Activated CD8-positive, alpha-beta T cell treated with anti-CD3 and anti-CD28 coated beads, Interleukin-2, amount 10 ng/mL, durations not matched to agents 7 days and 5 days (primary cell): ENCODE results near the gene CD70. TPM values are rescaled to one million over a fixed set of nuclear protein-coding genes. Genes with fewer than 3 reads are reported as not detected.
"Not testable (repeated sequence)": the region's sequence is repeated elsewhere in the genome, so short reads cannot be mapped to it uniquely, and the experiment has no call there.

Experiments used
- ATAC-seq: fragments of 150-1000 bp; cut with Tn5 transposase; one replicate; pipeline ENCODE4 v1.10.0; 2021; ENCODE audit warnings: moderate library complexity
- CTCF ChIA-PET: fragments of 350-600 bp; sonication (Branson Sonifier 250); formaldehyde crosslinking; loops from one replicate; lab custom pipeline; 2021; ENCODE audit warnings: antibody characterized with exemption; lab: Charles Lee
- POLR2A ChIA-PET: fragments of 350-600 bp; sonication (Branson Sonifier 250); formaldehyde crosslinking; loops from one replicate; lab custom pipeline; 2021; ENCODE audit warnings: antibody characterized with exemption; lab: Charles Lee
- DNase-seq: peaks from one replicate; pipeline ENCODE4 v3.0.0-alpha.2; 2020
- H3K27ac Mint-ChIP-seq: one replicate; pipeline ENCODE4 v1.8.0; 2021; ENCODE audit warnings: mild to moderate bottlenecking, mixed read lengths
- H3K27me3 Mint-ChIP-seq: one replicate; pipeline ENCODE4 v1.8.0; 2021; ENCODE audit warnings: low read depth, mixed read lengths
- H3K36me3 Mint-ChIP-seq: one replicate; pipeline ENCODE4 v1.8.0; 2021; ENCODE audit warnings: low read depth, mixed read lengths
- H3K4me1 Mint-ChIP-seq: one replicate; pipeline ENCODE4 v1.8.0; 2021; ENCODE audit warnings: low read depth, mixed read lengths
- H3K4me3 Mint-ChIP-seq: one replicate; pipeline ENCODE4 v1.8.0; 2021; ENCODE audit warnings: mild to moderate bottlenecking, mixed read lengths
- H3K9me3 Mint-ChIP-seq: one replicate; pipeline ENCODE4 v1.8.0; 2022; ENCODE audit warnings: mixed read lengths; ENCODE audit not compliant: insufficient read depth
- total RNA-seq, 2 experiments: library from RNA; stranded (reverse); gene quantifications; one replicate each; pipeline ENCODE4 v1.2.3, GENCODE V29; 2021

Gene CD70
- total RNA-seq = 10 to 100 TPM; 16.9 to 17.3 TPM

GRCh38 chr19:6590827-6591319, at the start of gene CD70:
CD70 (minus strand) TSS chr19:6591150; CDS start chr19:6591002, 148 bp downstream.
- POLR2A ChIA-PET = no interaction called here
- CTCF ChIA-PET = no interaction called here
- Mint-ChIP-seq H3K4me1 (peaks cover 68% of the 10 kb centered on the region), H3K9me3 (no peaks in the 10 kb centered on the region), H3K4me3 (peak within 1 kb of the TSS; percentile 87), H3K36me3 (peaks cover 15% of the 10 kb centered on the region), H3K27ac (peak within 1 kb of the TSS; percentile 63), H3K27me3 (peaks cover 28% of the 10 kb centered on the region)
- DNase-seq (peak; percentile 74), ATAC-seq (peak; percentile 87)

- Mint-ChIP-seq H3K27ac (peak overlapping the region; percentile 94), H3K4me1 (peaks cover 69% of the 10 kb centered on the region)
- POLR2A ChIA-PET = interaction anchor here (0.6 to 3.1 kb wide), 5 partner anchors 12 to 251 kb away, joined by 3 to 22 read pairs (median 3); no protein-coding TSS in a partner anchor
- DNase-seq, H3K27me3 Mint-ChIP-seq, H3K4me3 Mint-ChIP-seq, ATAC-seq, H3K9me3 Mint-ChIP-seq, H3K36me3 Mint-ChIP-seq: not testable (repeated sequence)
- CTCF ChIA-PET = interaction anchor here (1.4 to 6.3 kb wide), 5 partner anchors 14 to 223 kb away, joined by 4 to 46 read pairs (median 6); partner anchors contain the start of genes GPR108 and TNFSF14
Measured at GRCh38 chr19:6640333-6640732, 49.4 kb upstream of the CD70 start.

GRCh38 chr19:6639439-6639838, 48.5 kb upstream of the CD70 start:
- Mint-ChIP-seq H3K36me3 (peaks cover 2% of the 10 kb centered on the region), H3K9me3 (peaks cover 2% of the 10 kb centered on the region), H3K4me3 (no peak overlapping the region), H3K4me1 (peaks cover 64% of the 10 kb centered on the region), H3K27ac (peak overlapping the region; percentile 94), H3K27me3 (no peaks in the 10 kb centered on the region)
- ATAC-seq (peak; percentile 71), DNase-seq (peak; percentile 75)
- CTCF ChIA-PET = interaction anchor here (1.0 to 6.3 kb wide), 7 partner anchors 15 to 224 kb away, joined by 3 to 46 read pairs (median 6); partner anchors contain the start of genes GPR108 and TNFSF14
- POLR2A ChIA-PET = interaction anchor here (0.6 to 1.6 kb wide), 3 partner anchors 13 to 26 kb away, joined by 3 to 6 read pairs (median 3); no protein-coding TSS in a partner anchor

- not testable (repeated sequence) for H3K27ac Mint-ChIP-seq, ATAC-seq, H3K27me3 Mint-ChIP-seq, H3K4me3 Mint-ChIP-seq, DNase-seq, H3K9me3 Mint-ChIP-seq, H3K36me3 Mint-ChIP-seq
- ChIA-PET CTCF (interaction anchor here (0.8 to 4.3 kb wide), 10 partner anchors 8 to 117 kb away, joined by 3 to 56 read pairs (median 4); partner anchors contain the start of genes GPR108 and TNFSF14), POLR2A (interaction anchor here (0.6 kb wide), 1 partner anchor 21 kb away, joined by 3 read pairs; no protein-coding TSS in a partner anchor)
- H3K4me1 Mint-ChIP-seq = peaks cover 46% of the 10 kb centered on the region
Measured at GRCh38 chr19:6633456-6633813, 42.5 kb upstream of the CD70 start.

GRCh38 chr19:6632747-6633455, 42.0 kb upstream of the CD70 start:
- ChIA-PET CTCF (interaction anchor here (0.7 to 4.3 kb wide), 16 partner anchors 9 to 230 kb away, joined by 3 to 56 read pairs (median 3); partner anchors contain the start of genes DENND1C, GPR108 and TNFSF14), POLR2A (interaction anchor here (0.6 to 1.5 kb wide), 2 partner anchors 22 to 37 kb away, joined by 3 to 5 read pairs; partner anchors contain the start of gene TNFSF14)
- H3K36me3 Mint-ChIP-seq, H3K4me3 Mint-ChIP-seq, H3K27me3 Mint-ChIP-seq, H3K9me3 Mint-ChIP-seq: not testable (repeated sequence)
- peak; percentile 37 for ATAC-seq
- DNase-seq = peak; percentile 65
- H3K27ac Mint-ChIP-seq = peak overlapping the region; percentile 51
- peaks cover 41% of the 10 kb centered on the region for H3K4me1 Mint-ChIP-seq

GRCh38 chr19:6632002-6632621, 41.2 kb upstream of the CD70 start:
- no peak overlapping the region for H3K4me3 Mint-ChIP-seq
- H3K4me1 Mint-ChIP-seq = peaks cover 40% of the 10 kb centered on the region
- POLR2A ChIA-PET = interaction anchor here (1.5 kb wide), 1 partner anchor 38 kb away, joined by 5 read pairs; the partner anchor contains the start of gene TNFSF14
- peak; percentile 82 for ATAC-seq
- H3K36me3 Mint-ChIP-seq = peaks cover 5% of the 10 kb centered on the region
- peaks cover 4% of the 10 kb centered on the region for H3K27me3 Mint-ChIP-seq
- DNase-seq = peak; percentile 93
- no peak overlapping the region for H3K27ac Mint-ChIP-seq
- CTCF ChIA-PET = interaction anchor here (0.6 to 4.3 kb wide), 38 partner anchors 9 to 368 kb away, joined by 3 to 56 read pairs (median 4); partner anchors contain the start of genes DENND1C, GPR108, TNFSF14 and VAV1
- H3K9me3 Mint-ChIP-seq = peaks cover 4% of the 10 kb centered on the region

- Mint-ChIP-seq H3K4me3 (no peak overlapping the region), H3K4me1 (peaks cover 8% of the 10 kb centered on the region), H3K27ac (no peak overlapping the region), H3K9me3 (no peaks in the 10 kb centered on the region), H3K36me3 (peaks cover 2% of the 10 kb centered on the region), H3K27me3 (peaks cover 10% of the 10 kb centered on the region)
- ChIA-PET CTCF (no interaction called here), POLR2A (no interaction called here)
- no peak for DNase-seq
- ATAC-seq = no peak
Measured at GRCh38 chr19:6626764-6627163, 35.8 kb upstream of the CD70 start.

GRCh38 chr19:6617374-6617773, 26.4 kb upstream of the CD70 start:
- Mint-ChIP-seq H3K36me3 (peaks cover 7% of the 10 kb centered on the region), H3K4me3 (no peak overlapping the region), H3K27ac (no peak overlapping the region), H3K4me1 (peaks cover 12% of the 10 kb centered on the region), H3K27me3 (peaks cover 21% of the 10 kb centered on the region), H3K9me3 (peaks cover 15% of the 10 kb centered on the region)
- ATAC-seq (no peak), DNase-seq (no peak)
- CTCF ChIA-PET = interaction anchor here (1.5 kb wide), 1 partner anchor 14 kb away, joined by 10 read pairs; no protein-coding TSS in a partner anchor
- POLR2A ChIA-PET = no interaction called here

- no peak overlapping the region for H3K4me3 Mint-ChIP-seq
- ATAC-seq (no peak), DNase-seq (no peak)
- peaks cover 15% of the 10 kb centered on the region for H3K9me3 Mint-ChIP-seq
- ChIA-PET POLR2A (interaction anchor here (0.6 to 0.7 kb wide), 2 partner anchors 24 to 40 kb away, joined by 3 to 6 read pairs; no protein-coding TSS in a partner anchor), CTCF (interaction anchor here (0.6 kb wide), 1 partner anchor 32 kb away, joined by 3 read pairs; no protein-coding TSS in a partner anchor)
- peak overlapping the region; percentile 44 for H3K27ac Mint-ChIP-seq
- H3K36me3 Mint-ChIP-seq = peaks cover 7% of the 10 kb centered on the region
- peaks cover 26% of the 10 kb centered on the region for H3K27me3 Mint-ChIP-seq
- H3K4me1 Mint-ChIP-seq = peaks cover 12% of the 10 kb centered on the region
Measured at GRCh38 chr19:6616011-6616410, 25.1 kb upstream of the CD70 start.

GRCh38 chr19:6613711-6614110, 22.8 kb upstream of the CD70 start:
- H3K9me3 Mint-ChIP-seq = peaks cover 7% of the 10 kb centered on the region
- no peak overlapping the region for H3K27ac Mint-ChIP-seq
- H3K4me3 Mint-ChIP-seq = no peak overlapping the region
- peaks cover 12% of the 10 kb centered on the region for H3K4me1 Mint-ChIP-seq
- DNase-seq = no peak
- ChIA-PET POLR2A (interaction anchor here (0.6 kb wide), 1 partner anchor 26 kb away, joined by 3 read pairs; no protein-coding TSS in a partner anchor), CTCF (interaction anchor here (1.1 to 1.8 kb wide), 2 partner anchors 11 to 19 kb away, joined by 4 to 5 read pairs; no protein-coding TSS in a partner anchor)
- peaks cover 7% of the 10 kb centered on the region for H3K36me3 Mint-ChIP-seq
- no peak for ATAC-seq
- peaks cover 33% of the 10 kb centered on the region for H3K27me3 Mint-ChIP-seq
